Common myeloid progenitor, CD34-positive (primary cell): ENCODE results near the gene ZNF213.

Experiments
- CTCF ChIA-PET: fragments of 350-600 bp; sonication (Branson Sonifier 250); formaldehyde crosslinking; loops from one replicate; lab custom pipeline; 2021; ENCODE audit warnings: antibody characterized with exemption; lab: Charles Lee
- POLR2A ChIA-PET: fragments of 350-600 bp; sonication (Branson Sonifier 250); formaldehyde crosslinking; loops from one replicate; lab custom pipeline; 2021; ENCODE audit warnings: antibody characterized with exemption; lab: Charles Lee
- DNase-seq, 3 donors: peaks; one replicate each; pipeline versions ENCODE4 v3.0.0 to v3.0.0-alpha.2; 2013
- H3K27ac ChIP-seq, 2 experiments: 1 replicate in 1 of 2; 2 replicates in 1 of 2; pipeline ENCODE4 v1.7.0; 2013; ENCODE audit warnings: inconsistent platforms in 2 of 2, low read length in 2 of 2, mild to moderate bottlenecking in 2 of 2, low read depth in 1 of 2, moderate library complexity in 1 of 2; ENCODE audit not compliant: severe bottlenecking in 2 of 2, insufficient read depth in 1 of 2, poor library complexity in 1 of 2
- H3K27me3 ChIP-seq, 5 experiments: replicated peaks in 2 of 5; 1 replicate in 3 of 5; 2 replicates in 2 of 5; pipeline versions ENCODE4 v1.6.1 to v1.7.0; 2013; ENCODE audit warnings: low read length in 4 of 5, mild to moderate bottlenecking in 2 of 5, moderate library complexity in 2 of 5, inconsistent platforms in 1 of 5; ENCODE audit not compliant: insufficient read depth in 5 of 5, control insufficient read depth in 4 of 5
- H3K36me3 ChIP-seq, 4 experiments: 1 replicate in 2 of 4; 2 replicates in 2 of 4; pipeline versions ENCODE4 v1.6.1 to v1.7.0; 2013; ENCODE audit warnings: low read length in 3 of 4, control low read depth in 1 of 4, mild to moderate bottlenecking in 1 of 4; ENCODE audit not compliant: control insufficient read depth in 4 of 4, insufficient read depth in 4 of 4
- H3K4me1 ChIP-seq, 4 experiments: 1 replicate in 3 of 4; 2 replicates in 1 of 4; pipeline versions ENCODE4 v1.6.1 to v1.7.1; 2013; ENCODE audit warnings: low read length in 3 of 4, mild to moderate bottlenecking in 3 of 4, control low read depth in 1 of 4, inconsistent platforms in 1 of 4, moderate library complexity in 1 of 4; ENCODE audit not compliant: control insufficient read depth in 4 of 4, insufficient read depth in 4 of 4; ENCODE audit errors: control extremely low read depth in 1 of 4
- H3K4me3 ChIP-seq, 7 experiments: 1 replicate in 4 of 7; 2 replicates in 3 of 7; pipeline versions ENCODE4 v1.5.1 to v1.7.0; 2013; ENCODE audit warnings: mild to moderate bottlenecking in 7 of 7, low read length in 6 of 7, moderate library complexity in 6 of 7, inconsistent platforms in 2 of 7, low read depth in 2 of 7, control low read depth in 1 of 7; ENCODE audit not compliant: insufficient read depth in 4 of 7, control insufficient read depth in 1 of 7; ENCODE audit errors: extremely low read depth in 1 of 7
- H3K9me3 ChIP-seq, 5 experiments: 1 replicate in 4 of 5; 2 replicates in 1 of 5; pipeline versions ENCODE4 v1.6.1 to v1.7.1; 2013; ENCODE audit warnings: low read length in 4 of 5, mild to moderate bottlenecking in 2 of 5, inconsistent platforms in 1 of 5, low read depth in 1 of 5, moderate library complexity in 1 of 5; ENCODE audit not compliant: control insufficient read depth in 4 of 5, insufficient read depth in 2 of 5; ENCODE audit errors: control extremely low read depth in 1 of 5
- WGBS: methylation state at CpG from one replicate; pipeline ENCODE4 v1.1.5; 2013; ENCODE audit not compliant: insufficient coverage; 5-methylcytosine and 5-hydroxymethylcytosine counted together

The ZNF213 gene

DNA sequence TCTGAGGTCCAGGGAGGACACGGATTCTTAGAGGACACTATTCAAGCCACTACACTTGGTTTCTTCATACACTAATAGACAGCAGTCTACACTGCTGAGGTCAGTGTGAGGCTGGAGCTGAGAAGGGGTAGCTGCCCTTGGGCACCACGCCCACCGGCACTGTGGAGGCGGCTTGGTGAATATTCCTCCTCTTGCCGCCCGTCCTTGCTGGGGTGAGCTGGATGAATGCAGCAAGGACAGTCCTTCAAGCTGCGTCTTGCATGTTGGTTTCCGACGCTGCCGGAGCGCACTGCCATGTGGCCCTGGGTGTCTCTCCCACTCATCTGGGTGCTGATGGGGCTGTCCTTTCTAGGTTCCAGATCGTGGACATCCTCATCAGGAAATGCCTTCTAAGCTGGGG lies 19.8 kb upstream of the ZNF213 start:
- WGBS, result 94% methylated on average over 7 of the region's 12 CpGs
- POLR2A ChIA-PET, result no interaction called here
- Histone ChIP-seq H3K4me3 (no peak overlapping the region), H3K9me3 (no peaks in the 10 kb centered on the region), H3K27ac (no peak overlapping the region), H3K4me1 (peaks cover 0 to 17% (median 7%) of the 10 kb centered on the region in 4 experiments), H3K27me3 (peaks cover 0 to 2% (median 0%) of the 10 kb centered on the region in 5 experiments), H3K36me3 (peaks cover 0 to 2% (median 1%) of the 10 kb centered on the region in 4 experiments)
- CTCF ChIA-PET, result interaction anchor here (0.8 to 6.1 kb wide), 4 partner anchors 15 to 64 kb away, joined by 3 to 31 read pairs (median 4); no protein-coding TSS in a partner anchor
- no peak for DNase-seq

DNA sequence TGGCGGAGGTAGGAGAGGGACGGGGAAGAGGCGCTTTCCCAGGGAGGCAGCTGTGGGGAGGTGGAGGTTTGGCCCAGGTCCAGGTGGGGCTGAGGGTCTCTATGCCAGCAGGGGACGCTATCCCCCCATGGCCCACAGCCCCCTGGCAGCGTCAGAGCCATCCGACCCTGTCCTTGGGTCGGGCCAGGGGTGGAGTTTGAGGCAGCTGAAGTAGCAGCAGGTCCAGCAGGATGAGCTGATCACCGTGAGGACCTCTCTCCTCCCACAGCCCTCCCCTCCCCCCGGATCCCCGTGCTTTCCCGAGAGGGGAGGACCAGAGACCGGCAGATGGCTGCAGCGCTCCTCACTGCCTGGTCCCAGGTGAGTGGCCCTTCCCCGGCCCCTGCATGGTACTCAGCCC lies 19.3 kb upstream of the ZNF213 start:
- 99% methylated on average over 10 of the region's 14 CpGs for WGBS
- ChIA-PET POLR2A (interaction anchor here (0.5 kb wide), 1 partner anchor 20 kb away, joined by 3 read pairs; no protein-coding TSS in a partner anchor), CTCF (interaction anchor here (1.3 to 6.1 kb wide), 3 partner anchors 14 to 64 kb away, joined by 3 to 31 read pairs (median 5); no protein-coding TSS in a partner anchor)
- Histone ChIP-seq H3K27me3 (peaks cover 0 to 2% (median 0%) of the 10 kb centered on the region in 5 experiments), H3K4me3 (no peak overlapping the region), H3K27ac (no peak overlapping the region), H3K4me1 (peaks cover 0 to 17% (median 7%) of the 10 kb centered on the region in 4 experiments), H3K9me3 (no peaks in the 10 kb centered on the region), H3K36me3 (peaks cover 0 to 2% (median 1%) of the 10 kb centered on the region in 4 experiments)
- no peak for DNase-seq

- CTCF ChIA-PET, result interaction anchor here (0.9 to 4.9 kb wide), 6 partner anchors 11 to 88 kb away, joined by 4 to 28 read pairs (median 8); no protein-coding TSS in a partner anchor
- Histone ChIP-seq H3K36me3 (peaks cover 0 to 4% (median 1%) of the 10 kb centered on the region in 4 experiments), H3K27ac (no peak overlapping the region), H3K4me1 (peaks cover 0 to 6% (median 3%) of the 10 kb centered on the region in 4 experiments), H3K4me3 (no peak overlapping the region), H3K27me3 (peaks cover 0 to 2% (median 0%) of the 10 kb centered on the region in 5 experiments), H3K9me3 (no peaks in the 10 kb centered on the region)
- no peak for DNase-seq
- WGBS, result 97% methylated on average over 15 of the region's 16 CpGs
- POLR2A ChIA-PET, result no interaction called here
These were observed 16.5 kb upstream of the ZNF213 start for GRCh38 chr16:3118204-3118790.

DNA sequence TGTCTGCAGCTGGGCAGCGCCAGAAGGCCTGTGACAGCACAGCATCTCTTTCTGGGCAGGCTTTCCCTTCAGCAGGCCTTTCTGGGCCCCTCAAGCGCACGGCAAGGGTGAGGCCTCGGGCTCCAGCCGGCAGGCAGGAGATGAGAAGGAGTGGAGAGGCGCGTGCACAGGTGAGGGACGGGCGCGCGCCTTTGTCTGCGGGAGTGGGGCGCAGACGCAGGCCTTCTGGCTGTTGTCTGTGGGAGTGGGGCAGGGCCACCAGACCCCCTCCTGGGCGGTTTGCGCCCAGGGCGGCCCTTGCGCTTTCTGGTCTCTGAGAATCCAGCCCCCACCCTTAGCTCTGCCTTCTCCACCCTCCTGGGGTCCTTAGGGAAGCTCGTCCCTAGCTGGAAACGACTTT lies 16.0 kb upstream of the ZNF213 start:
- ChIA-PET CTCF (interaction anchor here (1.4 to 4.9 kb wide), 4 partner anchors 10 to 88 kb away, joined by 4 to 28 read pairs (median 17); no protein-coding TSS in a partner anchor), POLR2A (no interaction called here)
- no peak overlapping the region for H3K4me3 ChIP-seq
- peaks cover 0 to 4% (median 1%) of the 10 kb centered on the region in 4 experiments for H3K36me3 ChIP-seq
- no peak overlapping the region for H3K27ac ChIP-seq
- peaks cover 0 to 2% (median 0%) of the 10 kb centered on the region in 5 experiments for H3K27me3 ChIP-seq
- DNase-seq, result no peak
- H3K9me3 ChIP-seq, result no peaks in the 10 kb centered on the region
- WGBS, result 99% methylated on average over 20 of the region's 20 CpGs
- peaks cover 0 to 8% (median 5%) of the 10 kb centered on the region in 4 experiments for H3K4me1 ChIP-seq

GRCh38 chr16:3119286-3119685 lies 15.5 kb upstream of the ZNF213 start:
- Histone ChIP-seq H3K27me3 (peaks cover 0 to 2% (median 0%) of the 10 kb centered on the region in 5 experiments), H3K4me1 (peaks cover 0 to 11% (median 7%) of the 10 kb centered on the region in 4 experiments), H3K27ac (no peak overlapping the region), H3K9me3 (no peaks in the 10 kb centered on the region), H3K36me3 (peaks cover 0 to 4% (median 1%) of the 10 kb centered on the region in 4 experiments), H3K4me3 (no peak overlapping the region)
- ChIA-PET POLR2A (no interaction called here), CTCF (interaction anchor here (1.3 to 4.9 kb wide), 4 partner anchors 10 to 28 kb away, joined by 3 to 28 read pairs (median 17); no protein-coding TSS in a partner anchor)
- WGBS, result 98% methylated on average over 31 of the region's 33 CpGs
- DNase-seq, result no peak

DNA sequence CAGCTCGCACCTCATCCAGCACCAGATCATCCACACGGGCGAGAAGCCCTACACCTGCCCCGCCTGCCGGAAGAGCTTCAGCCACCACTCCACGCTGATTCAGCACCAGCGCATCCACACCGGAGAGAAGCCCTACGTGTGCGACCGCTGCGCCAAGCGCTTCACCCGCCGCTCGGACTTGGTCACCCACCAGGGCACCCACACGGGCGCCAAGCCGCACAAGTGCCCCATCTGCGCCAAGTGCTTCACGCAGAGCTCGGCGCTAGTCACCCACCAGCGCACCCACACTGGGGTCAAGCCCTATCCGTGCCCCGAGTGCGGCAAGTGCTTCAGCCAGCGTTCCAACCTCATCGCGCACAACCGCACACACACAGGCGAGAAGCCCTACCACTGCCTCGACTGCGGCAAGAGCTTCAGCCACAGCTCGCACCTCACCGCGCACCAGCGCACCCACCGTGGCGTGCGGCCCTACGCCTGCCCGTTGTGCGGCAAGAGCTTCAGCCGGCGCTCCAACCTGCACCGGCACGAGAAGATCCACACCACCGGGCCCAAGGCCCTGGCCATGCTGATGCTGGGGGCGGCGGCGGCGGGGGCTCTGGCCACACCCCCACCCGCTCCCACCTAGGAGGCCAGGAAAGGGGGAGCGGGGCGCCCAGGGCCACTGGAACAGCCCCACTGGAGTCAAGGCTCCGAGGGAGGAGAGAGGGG lies 15.0 kb upstream of the ZNF213 start:
- H3K27ac ChIP-seq, result no peak overlapping the region
- H3K36me3 ChIP-seq, result peaks cover 0 to 4% (median 1%) of the 10 kb centered on the region in 4 experiments
- POLR2A ChIA-PET, result interaction anchor here (0.6 kb wide), 1 partner anchor 369 kb away, joined by 3 read pairs; no protein-coding TSS in a partner anchor
- peaks cover 0 to 14% (median 12%) of the 10 kb centered on the region in 4 experiments for H3K4me1 ChIP-seq
- WGBS, result 96% methylated on average over 43 of the region's 57 CpGs
- no peaks in the 10 kb centered on the region for H3K9me3 ChIP-seq
- peaks cover 0 to 2% (median 0%) of the 10 kb centered on the region in 5 experiments for H3K27me3 ChIP-seq
- CTCF ChIA-PET, result interaction anchor here (1.0 to 4.9 kb wide), 7 partner anchors 9 to 61 kb away, joined by 3 to 28 read pairs (median 4); no protein-coding TSS in a partner anchor
- no peak overlapping the region for H3K4me3 ChIP-seq
- no peak for DNase-seq
